ENCODE results near the gene NCBP1.
A peak's percentile ranks its signal among the peaks of the same experiment; 100 is the strongest.
"Not testable (repeated sequence)": the region's sequence is repeated elsewhere in the genome, so short reads cannot be mapped to it uniquely, and the experiment has no call there.

NCBP1 gene

GRCh38 chr9:97682242-97682641, 48.6 kb downstream of the NCBP1 start:
- no peak for DNase-seq

GRCh38 chr9:97688654-97689053, 55.0 kb downstream of the NCBP1 start:
- DNase-seq = no peak

- DNase-seq = no peak
These were observed 56.0 kb downstream of the NCBP1 start for GRCh38 chr9:97689401-97690180.

GRCh38 chr9:97694769-97695168, 61.1 kb downstream of the NCBP1 start:
- no peak for DNase-seq

- DNase-seq = no peak
These were observed 61.8 kb downstream of the NCBP1 start for GRCh38 chr9:97695390-97695789.

GRCh38 chr9:97695995-97696802, 62.6 kb downstream of the NCBP1 start:
- no peak for DNase-seq

GRCh38 chr9:97696803-97697601, 63.4 kb downstream of the NCBP1 start, which contains the start of gene XPA:
Gene XPA (minus strand): TSS chr9:97697340. CDS start chr9:97697292, 48 bp downstream.
- DNase-seq = peak; percentile 66 to 97 (median 92)

GRCh38 chr9:97697837-97698236, 64.2 kb downstream of the NCBP1 start:
- peak in 2 of 14 donors; percentile 3 to 26 for DNase-seq

GRCh38 chr9:97698865-97699264, 65.2 kb downstream of the NCBP1 start:
- peak in 1 of 14 donors; percentile 36 for DNase-seq

- peak in 6 of 14 donors; percentile 5 to 49 (median 16) for DNase-seq
These were observed 65.7 kb downstream of the NCBP1 start for GRCh38 chr9:97699281-97699680.

GRCh38 chr9:97699824-97700223, 66.2 kb downstream of the NCBP1 start:
- not testable (repeated sequence) for DNase-seq

GRCh38 chr9:97703437-97704344, 70.1 kb downstream of the NCBP1 start:
- no peak for DNase-seq

GRCh38 chr9:97704345-97704677, 70.7 kb downstream of the NCBP1 start:
- DNase-seq = no peak

- no peak for DNase-seq
These were observed 71.2 kb downstream of the NCBP1 start for GRCh38 chr9:97704851-97705250.

GRCh38 chr9:97705354-97705950, 71.8 kb downstream of the NCBP1 start:
- DNase-seq = no peak

GRCh38 chr9:97706246-97706645, 72.6 kb downstream of the NCBP1 start:
- DNase-seq = no peak

GRCh38 chr9:97710356-97711222, 77.0 kb downstream of the NCBP1 start:
- DNase-seq = peak in 8 of 14 donors; percentile 2 to 33 (median 20)

GRCh38 chr9:97711223-97711626, 77.6 kb downstream of the NCBP1 start:
- no peak for DNase-seq

GRCh38 chr9:97714435-97714834, 80.8 kb downstream of the NCBP1 start:
- no peak for DNase-seq

- no peak for DNase-seq
These were observed 84.2 kb downstream of the NCBP1 start for GRCh38 chr9:97717866-97718265.
